ENCODE results near the gene TP53I11. TPM values are rescaled to one million over a fixed set of nuclear protein-coding genes. Genes with fewer than 3 reads are reported as not detected.

The TP53I11 gene
- total RNA-seq, 1 experiment from 2014 or later = 46.9 TPM

GRCh38 chr11:44987506-44987905 lies 36.8 kb upstream of the TP53I11 start:
- Histone ChIP-seq H2AFZ (ENCODE audit: low read depth, low read length, poor library complexity, severe bottlenecking) (no peak overlapping the region), H3K27ac (ENCODE audit: low read depth, low read length) (no peak overlapping the region), H3K4me3 (replicated peaks in 1 of 2; ENCODE audit: low read depth in 1 of 2, low read length in 2 of 2) (no peak overlapping the region), H3K36me3 (ENCODE audit: control insufficient read depth in 1 of 2, insufficient read depth in 2 of 2, low read length in 2 of 2) (no peaks in the 10 kb centered on the region), H3K9me3 (ENCODE audit: control insufficient read depth in 1 of 2, insufficient read depth in 1 of 2, low read depth in 1 of 2, low read length in 2 of 2) (no peaks in the 10 kb centered on the region), H3K9me2 (ENCODE audit: insufficient read depth) (no peaks in the 10 kb centered on the region), H3K4me2 (ENCODE audit: low read length) (no peak overlapping the region), H4K20me1 (ENCODE audit: insufficient read depth) (no peaks in the 10 kb centered on the region), H3K27me3 (ENCODE audit: insufficient read depth, low read length) (peaks cover 7% of the 10 kb centered on the region; the same call in 1 of the 2 replicates), H3K4me1 (ENCODE audit: control insufficient read depth in 1 of 2, insufficient read depth in 2 of 2, low read length in 2 of 2) (no peaks in the 10 kb centered on the region), H3K79me2 (ENCODE audit: insufficient read depth, low read length) (no peaks in the 10 kb centered on the region), H3K9ac (ENCODE audit: low read length) (no peak overlapping the region)
- RAD21 ChIA-PET (ENCODE audit: low non-redundant PET in 1 of 2, low total read pairs in 2 of 2, uncharacterized antibody in 2 of 2, unreplicated experiment in 2 of 2) = no interaction called here
- no peak for ATAC-seq
- POLR2A ChIA-PET = no interaction called here
- CTCF ChIA-PET = no interaction called here
- TF ChIP-seq SP1 (IDR thresholded peaks at IDR 0.05; ENCODE audit: low read depth) (no peak), ELF1 (IDR thresholded peaks at IDR 0.05; ENCODE audit: borderline replicate concordance, low read depth) (no peak), FOSL1 (IDR thresholded peaks at IDR 0.05; ENCODE audit: low read depth) (no peak), ZNF274 (IDR thresholded peaks at IDR 0.05; ENCODE audit: low read depth, low read length) (no peak), SRF (IDR thresholded peaks at IDR 0.05; ENCODE audit: low read depth) (no peak), ATF3 (IDR thresholded peaks at IDR 0.05) (no peak), CEBPB (IDR thresholded peaks at IDR 0.05; ENCODE audit: low read depth) (no peak), POLR2AphosphoS5 (IDR thresholded peaks at IDR 0.05; ENCODE audit: low read depth, low read length) (no peak), ZFX (IDR thresholded peaks at IDR 0.05) (no peak)
- no peak for DNase-seq (ENCODE audit: low read depth, low spot score)
- BruUV-seq (replicated peaks) = no TSS peak
- intact Hi-C loops (cut with micrococcal nuclease) = no loop called here

- POLR2A ChIA-PET = no interaction called here
- no peaks in the 10 kb centered on the region for H3K9me3 ChIP-seq (ENCODE audit: control insufficient read depth in 1 of 2, insufficient read depth in 1 of 2, low read depth in 1 of 2, low read length in 2 of 2)
- peaks cover 7% of the 10 kb centered on the region; the same call in 1 of the 2 replicates for H3K27me3 ChIP-seq (ENCODE audit: insufficient read depth, low read length)
- no peaks in the 10 kb centered on the region for H3K9me2 ChIP-seq (ENCODE audit: insufficient read depth)
- RAD21 ChIA-PET (ENCODE audit: low non-redundant PET in 1 of 2, low total read pairs in 2 of 2, uncharacterized antibody in 2 of 2, unreplicated experiment in 2 of 2) = no interaction called here
- ATAC-seq (no peak), DNase-seq (ENCODE audit: low read depth, low spot score) (no peak)
- TF ChIP-seq CEBPB (IDR thresholded peaks at IDR 0.05; ENCODE audit: low read depth) = no peak
- no peak for TF ChIP-seq EGR1 (IDR thresholded peaks at IDR 0.05; ENCODE audit: low read depth)
- TF ChIP-seq POLR2AphosphoS5 (IDR thresholded peaks at IDR 0.05; ENCODE audit: low read depth, low read length) = no peak
- no peak for TF ChIP-seq YY1 (IDR thresholded peaks at IDR 0.05; ENCODE audit: extremely low read depth, insufficient replicate concordance, low read depth, low read length)
- TF ChIP-seq ELF1 (IDR thresholded peaks at IDR 0.05; ENCODE audit: borderline replicate concordance, low read depth) = no peak
- TF ChIP-seq POLR2A (IDR thresholded peaks at IDR 0.05; ENCODE audit: borderline replicate concordance, extremely low read depth, insufficient read depth, insufficient read length) = no peak
- TF ChIP-seq EZH2 (IDR thresholded peaks at IDR 0.05) = no peak
- no peak for TF ChIP-seq CTCF (IDR thresholded peaks at IDR 0.05 in 2 of 3, conservative IDR thresholded peaks at IDR 0.05 in 1 of 3; ENCODE audit: borderline replicate concordance in 1 of 3, insufficient read depth in 1 of 3, low read depth in 2 of 3, low read length in 2 of 3)
- TF ChIP-seq EZH2phosphoT487 (IDR thresholded peaks at IDR 0.05; ENCODE audit: borderline replicate concordance) = no peak
- no peak for TF ChIP-seq FOSL1 (IDR thresholded peaks at IDR 0.05; ENCODE audit: low read depth)
- no peak for TF ChIP-seq ZFX (IDR thresholded peaks at IDR 0.05)
- no peak for TF ChIP-seq SRF (IDR thresholded peaks at IDR 0.05; ENCODE audit: low read depth)
- TF ChIP-seq MAX (IDR thresholded peaks at IDR 0.05) = no peak
- TF ChIP-seq ZNF274 (IDR thresholded peaks at IDR 0.05; ENCODE audit: low read depth, low read length) = no peak
- no peak overlapping the region for H2AFZ ChIP-seq (ENCODE audit: low read depth, low read length, poor library complexity, severe bottlenecking)
- no peaks in the 10 kb centered on the region for H4K20me1 ChIP-seq (ENCODE audit: insufficient read depth)
- no peak overlapping the region for H3K27ac ChIP-seq (ENCODE audit: low read depth, low read length)
- H3K4me1 ChIP-seq (ENCODE audit: control insufficient read depth in 1 of 2, insufficient read depth in 2 of 2, low read length in 2 of 2) = no peaks in the 10 kb centered on the region
- no peaks in the 10 kb centered on the region for H3K36me3 ChIP-seq (ENCODE audit: control insufficient read depth in 1 of 2, insufficient read depth in 2 of 2, low read length in 2 of 2)
- no peak overlapping the region for H3K4me3 ChIP-seq (replicated peaks in 1 of 2; ENCODE audit: low read depth in 1 of 2, low read length in 2 of 2)
- no peaks in the 10 kb centered on the region for H3K79me2 ChIP-seq (ENCODE audit: insufficient read depth, low read length)
- intact Hi-C loops (cut with micrococcal nuclease) = no loop called here
- CTCF ChIA-PET = no interaction called here
- BruUV-seq (replicated peaks) = no TSS peak
- H3K4me2 ChIP-seq (ENCODE audit: low read length) = no peak overlapping the region
- no peak overlapping the region for H3K9ac ChIP-seq (ENCODE audit: low read length)
These were observed 35.6 kb upstream of the TP53I11 start for GRCh38 chr11:44986315-44986714.

Data from HCT116 (cell line).